Thyroid gland (tissue), 4 donors: ENCODE data around the gene PNMA6E. TPM values are rescaled to one million over a fixed set of nuclear protein-coding genes. Genes with fewer than 3 reads are reported as not detected.
"Not testable (repeated sequence)": the region's sequence is repeated elsewhere in the genome, so short reads cannot be mapped to it uniquely, and the experiment has no call there.

Experiments used
- DNase-seq, 2 donors: peaks; one replicate each; pipeline ENCODE4 v3.0.0-alpha.2; 2019
- H3K27ac ChIP-seq, 3 donors: fragments of 200-600 bp; sonication (generic); 1 replicate in 2 of 3; 2 replicates in 1 of 3; pipeline ENCODE4 v1.5.1; 2016 to 2019; ENCODE audit warnings: mild to moderate bottlenecking in 1 of 3, moderate library complexity in 1 of 3
- H3K27me3 ChIP-seq: fragments of 200-600 bp; sonication (generic); one replicate; pipeline ENCODE4 v1.5.1; 2019
- H3K36me3 ChIP-seq, 2 donors: fragments of 200-600 bp; sonication (generic); one replicate each; pipeline ENCODE4 v1.5.1; 2016 to 2019
- H3K4me1 ChIP-seq, 2 donors: fragments of 200-600 bp; sonication (generic); one replicate each; pipeline ENCODE4 v1.5.1; 2017 to 2019
- H3K4me3 ChIP-seq, 3 donors: fragments of 200-600 bp; sonication (generic); replicated peaks in 1 of 3; 1 replicate in 2 of 3; 2 replicates in 1 of 3; pipeline ENCODE4 v1.5.1; 2016; ENCODE audit warnings: mild to moderate bottlenecking in 1 of 3
- H3K9me3 ChIP-seq: fragments of 200-600 bp; sonication (generic); one replicate; pipeline ENCODE4 v1.5.1; 2017
- POLR2A ChIP-seq, 2 donors: fragments of 450-650 bp; IDR thresholded peaks; one replicate each; pipeline ENCODE4 v1.6.1; 2017; ENCODE audit warnings: antibody characterized with exemption in 2 of 2, mild to moderate bottlenecking in 2 of 2, moderate library complexity in 1 of 2
- WGBS, 2 donors: methylation state at CpG; one replicate each; pipeline ENCODE4 v1.1.5; 2017; 5-methylcytosine and 5-hydroxymethylcytosine counted together
- intact Hi-C: fragments of 100-400 bp; cut with DNase I; formaldehyde crosslinking; loops from one replicate; pipeline ENCODE4 v1.15.1; 2023
- total RNA-seq, 4 donors: library from RNA; depleted of rRNA; stranded (reverse); fragments of >200 nt; gene quantifications; one replicate each; pipeline ENCODE4 v1.2.3, GENCODE V29; 2016
- TF ChIP-seq, protein P1 (sequence below), 6 experiments: fragments of 200-600 bp in 3 of 6; fragments of 450-650 bp in 3 of 6; sonication (generic) in 3 of 6; IDR thresholded peaks; one replicate each; pipeline ENCODE4 v1.5.1; 2016 to 2019; ENCODE audit warnings: antibody characterized with exemption in 6 of 6, mild to moderate bottlenecking in 2 of 6, inconsistent platforms in 1 of 6, moderate library complexity in 1 of 6

PNMA6E gene
- total RNA-seq, 4 donors from 2014 or later: not detected

DNA sequence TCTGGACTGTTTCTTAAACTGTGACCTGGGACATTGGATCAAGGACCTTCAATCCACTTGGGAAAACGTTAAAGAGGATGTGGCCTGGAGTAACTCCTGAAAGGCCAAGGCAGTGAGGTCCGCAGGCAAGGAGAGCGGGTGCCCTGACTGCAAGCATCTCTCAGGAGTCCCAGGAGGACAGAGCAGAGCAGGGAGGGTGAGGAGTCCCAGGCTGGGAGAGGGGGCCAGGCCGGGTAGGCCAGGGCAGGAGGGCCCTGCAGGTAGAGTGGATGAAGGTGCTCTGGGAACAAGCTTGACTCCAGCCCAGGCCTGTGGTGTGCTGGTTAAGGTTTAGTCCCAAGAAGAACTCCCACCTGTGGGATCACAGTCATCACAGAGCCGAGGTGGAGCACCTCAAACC is 13.8 kb downstream of the PNMA6E start:
- DNase-seq: no peak
- WGBS, 2 donors: 70 to 89% methylated on average over 4 to 5 of the region's 5 CpGs
- Histone ChIP-seq H3K27ac (no peak overlapping the region), H3K36me3 (no peaks in the 10 kb centered on the region), H3K4me3 (no peak overlapping the region), H3K4me1 (no peaks in the 10 kb centered on the region), H3K27me3 (no peaks in the 10 kb centered on the region), H3K9me3 (no peaks in the 10 kb centered on the region)
- TF ChIP-seq, protein P1, sequence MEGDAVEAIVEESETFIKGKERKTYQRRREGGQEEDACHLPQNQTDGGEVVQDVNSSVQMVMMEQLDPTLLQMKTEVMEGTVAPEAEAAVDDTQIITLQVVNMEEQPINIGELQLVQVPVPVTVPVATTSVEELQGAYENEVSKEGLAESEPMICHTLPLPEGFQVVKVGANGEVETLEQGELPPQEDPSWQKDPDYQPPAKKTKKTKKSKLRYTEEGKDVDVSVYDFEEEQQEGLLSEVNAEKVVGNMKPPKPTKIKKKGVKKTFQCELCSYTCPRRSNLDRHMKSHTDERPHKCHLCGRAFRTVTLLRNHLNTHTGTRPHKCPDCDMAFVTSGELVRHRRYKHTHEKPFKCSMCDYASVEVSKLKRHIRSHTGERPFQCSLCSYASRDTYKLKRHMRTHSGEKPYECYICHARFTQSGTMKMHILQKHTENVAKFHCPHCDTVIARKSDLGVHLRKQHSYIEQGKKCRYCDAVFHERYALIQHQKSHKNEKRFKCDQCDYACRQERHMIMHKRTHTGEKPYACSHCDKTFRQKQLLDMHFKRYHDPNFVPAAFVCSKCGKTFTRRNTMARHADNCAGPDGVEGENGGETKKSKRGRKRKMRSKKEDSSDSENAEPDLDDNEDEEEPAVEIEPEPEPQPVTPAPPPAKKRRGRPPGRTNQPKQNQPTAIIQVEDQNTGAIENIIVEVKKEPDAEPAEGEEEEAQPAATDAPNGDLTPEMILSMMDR (IDR thresholded peaks at IDR 0.05): no peak
- no peak for TF ChIP-seq POLR2A (IDR thresholded peaks at IDR 0.05)
- intact Hi-C loops: no loop called here

- Histone ChIP-seq H3K4me1 (no peaks in the 10 kb centered on the region), H3K27ac (no peak overlapping the region), H3K36me3 (no peaks in the 10 kb centered on the region), H3K4me3 (no peak overlapping the region), H3K27me3 (no peaks in the 10 kb centered on the region), H3K9me3 (no peaks in the 10 kb centered on the region)
- intact Hi-C loops: no loop called here
- no peak for DNase-seq
- WGBS, 2 donors: 82 to 86% methylated on average over 5 of the region's 5 CpGs
- TF ChIP-seq POLR2A (IDR thresholded peaks at IDR 0.05): no peak
- TF ChIP-seq, protein P1 (IDR thresholded peaks at IDR 0.05): no peak
Observed at GRCh38 chrX:153386097-153386496, 15.1 kb downstream of the PNMA6E start.

- H3K27ac ChIP-seq, H3K4me1 ChIP-seq, H3K36me3 ChIP-seq, intact Hi-C loops, H3K9me3 ChIP-seq, DNase-seq, H3K4me3 ChIP-seq, H3K27me3 ChIP-seq: not testable (repeated sequence)
- 74 to 80% methylated on average over 2 of the region's 2 CpGs for WGBS, 2 donors
Observed at GRCh38 chrX:153384973-153385372, 16.2 kb downstream of the PNMA6E start.

DNA sequence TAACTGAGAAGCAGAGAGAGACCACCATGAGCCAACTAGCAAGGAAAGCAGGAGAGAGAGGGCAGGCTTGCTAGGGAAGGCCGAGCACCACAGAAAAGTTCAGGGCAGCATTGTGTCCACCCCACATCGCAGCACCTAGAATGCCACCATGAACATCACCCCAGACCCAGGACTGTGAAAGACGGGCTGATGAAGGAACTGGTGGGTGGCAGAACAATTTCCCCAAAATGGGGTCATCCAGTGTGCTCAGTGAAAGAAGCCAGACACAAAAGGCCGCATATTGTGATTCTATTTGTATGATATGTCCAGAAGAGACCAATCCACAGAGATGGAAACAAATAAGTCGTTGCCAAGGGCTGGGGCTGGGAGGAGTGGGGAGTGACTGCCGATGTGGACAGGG is 16.8 kb downstream of the PNMA6E start:
- Histone ChIP-seq H3K27me3 (no peaks in the 10 kb centered on the region), H3K9me3 (no peaks in the 10 kb centered on the region), H3K4me3 (no peak overlapping the region), H3K27ac (no peak overlapping the region), H3K36me3 (no peaks in the 10 kb centered on the region), H3K4me1 (peaks cover 0 to 5% of the 10 kb centered on the region in 2 donors)
- DNase-seq: no peak
- TF ChIP-seq, protein P1 (IDR thresholded peaks at IDR 0.05): no peak
- no peak for TF ChIP-seq POLR2A (IDR thresholded peaks at IDR 0.05)
- intact Hi-C loops: no loop called here
- 94 to 96% methylated on average over 5 to 6 of the region's 6 CpGs for WGBS, 2 donors

GRCh38 chrX:153382563-153383482 is 18.3 kb downstream of the PNMA6E start:
- H3K4me1 ChIP-seq: peaks cover 0 to 5% of the 10 kb centered on the region in 2 donors
- WGBS, 2 donors: 74 to 82% methylated on average over 3 of the region's 3 CpGs
- no peaks in the 10 kb centered on the region for H3K9me3 ChIP-seq
- H3K4me3 ChIP-seq: no peak overlapping the region
- H3K27ac ChIP-seq: no peak overlapping the region
- TF ChIP-seq POLR2A (IDR thresholded peaks at IDR 0.05): no peak
- TF ChIP-seq, protein P1 (IDR thresholded peaks at IDR 0.05): no peak
- H3K36me3 ChIP-seq: no peaks in the 10 kb centered on the region
- intact Hi-C loops: no loop called here
- DNase-seq: no peak
- no peaks in the 10 kb centered on the region for H3K27me3 ChIP-seq
